ENCODE results near the gene PACSIN2. TPM values are rescaled to one million over a fixed set of nuclear protein-coding genes. Genes with fewer than 3 reads are reported as not detected.

Gene PACSIN2
- total and polyA plus RNA-seq, 2 of the 13 experiments (the other 11 are each of a cell fraction or from before 2014, with no cell fraction given): 54.1 to 68.8 TPM

DNA sequence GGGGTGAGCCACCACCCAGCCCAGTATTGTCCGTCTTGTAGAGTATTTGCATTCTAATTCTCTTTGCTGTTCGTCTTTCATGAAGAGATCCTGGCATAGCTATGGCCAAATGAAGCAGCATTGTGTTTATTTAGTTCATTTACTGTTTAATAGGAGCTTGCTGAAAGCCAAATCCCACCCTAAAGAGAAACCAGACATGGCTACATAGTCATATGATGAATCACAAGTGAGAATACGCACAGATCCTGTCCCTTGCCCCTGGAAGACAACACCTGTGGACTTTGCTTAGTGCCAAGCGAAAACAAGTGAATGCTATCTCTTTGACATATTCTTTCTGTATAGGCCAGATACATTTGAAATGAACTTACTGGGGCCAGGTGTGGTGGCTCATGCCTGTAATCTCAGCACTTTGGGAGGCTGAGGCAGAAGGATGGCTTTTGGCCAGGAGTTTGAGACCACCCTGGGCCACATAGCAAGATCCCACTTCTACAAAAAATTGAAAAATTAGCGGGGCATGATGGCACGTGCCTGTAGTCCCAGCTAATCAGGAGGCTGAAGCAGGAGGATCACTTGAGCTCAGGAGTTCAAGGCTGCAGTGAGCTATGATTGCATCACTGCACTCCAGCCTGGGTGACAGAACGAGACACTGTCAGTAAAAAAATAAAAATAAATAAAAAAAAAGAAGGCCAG, 152.8 kb downstream of the PACSIN2 start (continued):
- no peak for TF ChIP-seq PRDM15 (CRISPR knock-in tag; IDR thresholded peaks at IDR 0.05)
- TF ChIP-seq ZNF18 (CRISPR knock-in tag; IDR thresholded peaks at IDR 0.05; ENCODE audit: insufficient replicate concordance): peak; percentile 51
- TF ChIP-seq ZNF639 (CRISPR knock-in tag; conservative IDR thresholded peaks at IDR 0.05): no peak
- TF ChIP-seq BORCS8-MEF2B (CRISPR knock-in tag; IDR thresholded peaks at IDR 0.05): no peak
- TF ChIP-seq ZBTB26 (CRISPR knock-in tag; IDR thresholded peaks at IDR 0.05; ENCODE audit: borderline replicate concordance): no peak
- peak; percentile 30; the same call in 1 of the 2 replicates for TF ChIP-seq RARA (CRISPR knock-in tag; IDR thresholded peaks at IDR 0.05)
- TF ChIP-seq ZKSCAN8 (CRISPR knock-in tag; IDR thresholded peaks at IDR 0.05; ENCODE audit: borderline replicate concordance): no peak
- no peak for TF ChIP-seq REXO4 (CRISPR knock-in tag; IDR thresholded peaks at IDR 0.05; ENCODE audit: borderline replicate concordance)
- TF ChIP-seq ZNF841 (CRISPR knock-in tag; IDR thresholded peaks at IDR 0.05; ENCODE audit: borderline replicate concordance): no peak
- peak; percentile 36; the same call in 1 of the 2 replicates for TF ChIP-seq FOXO1 (CRISPR knock-in tag; IDR thresholded peaks at IDR 0.05)
- peak; percentile 31; the same call in 1 of the 2 replicates for TF ChIP-seq HNF4A (CRISPR knock-in tag; IDR thresholded peaks at IDR 0.05)
- no peak for TF ChIP-seq ZNF703 (CRISPR knock-in tag; IDR thresholded peaks at IDR 0.05; ENCODE audit: borderline replicate concordance)
- no peak for TF ChIP-seq SMARCC2 (IDR thresholded peaks at IDR 0.05)
- TF ChIP-seq HIVEP1 (CRISPR knock-in tag; IDR thresholded peaks at IDR 0.05): no peak
- no peak for TF ChIP-seq NFE2L2 (IDR thresholded peaks at IDR 0.05; ENCODE audit: low read length)
- TF ChIP-seq CHD4 (IDR thresholded peaks at IDR 0.05; ENCODE audit: borderline replicate concordance, low read length): no peak
- no peak for TF ChIP-seq AKAP8 (CRISPR knock-in tag; IDR thresholded peaks at IDR 0.05)
- 0 out of 4 replicates have a peak, but pooled peaks of 1 of the 2 experiments have one; percentile 16 for TF ChIP-seq ATF4 (CRISPR knock-in tag; IDR thresholded peaks at IDR 0.05)
- TF ChIP-seq ZNF83 (CRISPR knock-in tag; IDR thresholded peaks at IDR 0.05; ENCODE audit: borderline replicate concordance): no peak
- TF ChIP-seq ZMYM2 (CRISPR knock-in tag; IDR thresholded peaks at IDR 0.05): 0 out of 2 replicates have a peak, but pooled peaks have one; percentile 17
- TF ChIP-seq MED8 (CRISPR knock-in tag; IDR thresholded peaks at IDR 0.05; ENCODE audit: insufficient replicate concordance): no peak
